Astrocyte (in vitro differentiated cells and primary cell): ENCODE data around the gene TGM3.

ENCODE experiments used
- CTCF ChIP-seq: IDR thresholded peaks from 2 replicates; pipeline ENCODE4 v1.5.1; 2011; ENCODE audit warnings: low read depth, mild to moderate bottlenecking, inconsistent platforms, low read length, moderate library complexity; ENCODE audit not compliant: insufficient read depth
- EZH2 ChIP-seq: IDR thresholded peaks from 2 replicates; pipeline ENCODE4 v1.6.1; 2012; ENCODE audit warnings: mild to moderate bottlenecking, low read length, inconsistent platforms; ENCODE audit not compliant: insufficient read depth

- no peak for TF ChIP-seq CTCF
- no peak for TF ChIP-seq EZH2
Observed at GRCh38 chr20:2307136-2307535, 11.3 kb downstream of the TGM3 start.
